ENCODE measurements around the gene OR51V1. TPM values are rescaled to one million over a fixed set of nuclear protein-coding genes. Genes with fewer than 3 reads are reported as not detected.
"Not testable (repeated sequence)": the region's sequence is repeated elsewhere in the genome, so short reads cannot be mapped to it uniquely, and the experiment has no call there.

Gene OR51V1
- total RNA-seq, result not detected
- long read RNA-seq, result 0 reads

GRCh38 chr11:5200582-5200981, at the start of gene OR51V1:
TSS of gene OR51V1 (minus strand) at chr11:5200682. CDS start at chr11:5200682, 0 bp downstream.
- intact Hi-C loops (cut with micrococcal nuclease), result no loop called here
- no peak for DNase-seq
- H3K9me3 ChIP-seq (replicated peaks), result no peaks in the 10 kb centered on the region
- H3K36me3 ChIP-seq, result no peaks in the 10 kb centered on the region
- H3K27ac ChIP-seq (replicated peaks), result no peak within 1 kb of the TSS
- no peaks in the 10 kb centered on the region for H3K4me1 ChIP-seq
- no peak within 1 kb of the TSS for H3K4me3 ChIP-seq
- peaks cover 4% of the 10 kb centered on the region for H3K27me3 ChIP-seq (ENCODE audit: low read depth)
- no peak for TF ChIP-seq CTCF (IDR thresholded peaks at IDR 0.05; ENCODE audit: borderline replicate concordance)

GRCh38 chr11:5249807-5250396, 49.4 kb upstream of the OR51V1 start, which contains the start of gene HBG1:
TSS of gene HBG1 (minus strand) at chr11:5249857. CDS start at chr11:5249804, 53 bp downstream.
- H3K27ac ChIP-seq (replicated peaks); H3K9me3 ChIP-seq (replicated peaks); DNase-seq; H3K4me1 ChIP-seq; intact Hi-C loops (cut with micrococcal nuclease); H3K4me3 ChIP-seq; H3K36me3 ChIP-seq; H3K27me3 ChIP-seq (ENCODE audit: low read depth): not testable (repeated sequence)

GRCh38 chr11:5248498-5248897, 48.0 kb upstream of the OR51V1 start:
- H3K27ac ChIP-seq (replicated peaks); H3K9me3 ChIP-seq (replicated peaks); H3K27me3 ChIP-seq (ENCODE audit: low read depth); DNase-seq; H3K4me3 ChIP-seq; intact Hi-C loops (cut with micrococcal nuclease); H3K36me3 ChIP-seq; H3K4me1 ChIP-seq: not testable (repeated sequence)

GRCh38 chr11:5247472-5248192, 47.1 kb upstream of the OR51V1 start:
- intact Hi-C loops (cut with micrococcal nuclease), result no loop called here
- H3K9me3 ChIP-seq (replicated peaks), result no peaks in the 10 kb centered on the region
- DNase-seq, result no peak
- no peak for TF ChIP-seq CTCF (IDR thresholded peaks at IDR 0.05; ENCODE audit: borderline replicate concordance)
- H3K4me1 ChIP-seq, result no peaks in the 10 kb centered on the region
- H3K4me3 ChIP-seq, result no peak overlapping the region
- H3K36me3 ChIP-seq, result no peaks in the 10 kb centered on the region
- H3K27me3 ChIP-seq (ENCODE audit: low read depth), result peaks cover 7% of the 10 kb centered on the region
- H3K27ac ChIP-seq (replicated peaks), result no peak overlapping the region

GRCh38 chr11:5246772-5247471, 46.4 kb upstream of the OR51V1 start:
- no peak for TF ChIP-seq CTCF (IDR thresholded peaks at IDR 0.05; ENCODE audit: borderline replicate concordance)
- intact Hi-C loops (cut with micrococcal nuclease), result no loop called here
- Histone ChIP-seq H3K36me3 (no peaks in the 10 kb centered on the region), H3K27ac (replicated peaks) (no peak overlapping the region), H3K9me3 (replicated peaks) (no peaks in the 10 kb centered on the region), H3K4me3 (no peak overlapping the region), H3K27me3 (ENCODE audit: low read depth) (peaks cover 7% of the 10 kb centered on the region), H3K4me1 (no peaks in the 10 kb centered on the region)
- no peak for DNase-seq

GRCh38 chr11:5245155-5245554, 44.7 kb upstream of the OR51V1 start:
- peaks cover 7% of the 10 kb centered on the region for H3K27me3 ChIP-seq (ENCODE audit: low read depth)
- intact Hi-C loops (cut with micrococcal nuclease), result no loop called here
- no peak for DNase-seq
- no peak overlapping the region for H3K27ac ChIP-seq (replicated peaks)
- no peak overlapping the region for H3K4me3 ChIP-seq
- no peaks in the 10 kb centered on the region for H3K4me1 ChIP-seq
- no peak for TF ChIP-seq CTCF (IDR thresholded peaks at IDR 0.05; ENCODE audit: borderline replicate concordance)
- H3K9me3 ChIP-seq (replicated peaks), result no peaks in the 10 kb centered on the region
- no peaks in the 10 kb centered on the region for H3K36me3 ChIP-seq

All from left ventricle myocardium inferior (tissue), 1 donor.